ENCODE measurements around the gene NCK2.

Gene NCK2

DNA sequence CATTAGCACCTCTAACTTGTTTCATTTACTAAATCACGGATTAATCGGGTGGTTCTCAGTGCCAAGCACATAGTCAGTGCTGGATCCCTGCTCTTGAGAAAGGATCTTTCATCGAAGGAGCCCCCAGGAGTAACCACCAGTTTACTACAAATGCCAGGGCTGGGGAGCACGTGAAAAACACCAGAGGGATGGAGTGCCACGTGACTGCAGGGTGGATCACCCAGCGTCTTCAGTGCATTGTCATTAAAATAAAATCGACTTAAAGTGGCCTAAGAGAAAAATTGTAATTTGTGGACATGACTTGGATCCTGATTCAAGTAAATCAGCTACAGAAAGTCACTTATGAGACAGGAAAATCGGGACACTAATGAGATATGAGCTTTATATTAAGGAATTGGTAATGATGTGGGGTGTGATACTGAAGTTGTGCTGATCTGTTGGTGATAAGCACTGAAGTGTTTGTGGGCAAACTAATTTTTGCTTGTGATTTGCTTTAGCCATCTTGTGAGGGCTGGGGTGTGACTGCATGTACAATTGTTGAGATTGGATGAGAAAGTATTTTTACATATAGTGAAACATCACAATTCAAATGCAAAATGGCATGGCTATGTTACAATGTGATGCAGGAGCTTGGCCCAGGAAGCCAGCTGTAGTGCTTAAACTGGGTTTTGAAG is 63.8 kb downstream of the NCK2 start:
- DNase-seq (ENCODE audit: low read depth in 2 of 3, low spot score in 2 of 3) = no peak

DNA sequence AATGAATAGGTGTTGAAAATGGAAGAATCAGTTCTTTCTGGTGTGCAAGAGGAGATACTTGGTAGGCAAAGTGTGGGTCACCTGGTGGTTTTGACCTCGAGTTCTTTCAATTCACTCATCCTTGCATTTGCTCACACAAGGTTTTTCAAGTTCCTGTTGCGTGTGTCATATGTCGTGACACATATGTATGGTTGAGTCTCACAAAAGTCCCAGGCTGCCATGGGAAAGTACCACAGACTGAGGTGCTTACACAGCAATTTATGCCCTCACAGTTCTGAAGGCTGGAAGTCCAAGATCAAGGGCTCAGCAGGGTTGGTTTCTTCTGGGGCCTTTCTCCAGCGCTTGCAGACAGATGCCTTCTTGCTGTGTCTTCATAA is 64.4 kb downstream of the NCK2 start:
- no peak for DNase-seq (ENCODE audit: low read depth in 2 of 3, low spot score in 2 of 3)

DNA sequence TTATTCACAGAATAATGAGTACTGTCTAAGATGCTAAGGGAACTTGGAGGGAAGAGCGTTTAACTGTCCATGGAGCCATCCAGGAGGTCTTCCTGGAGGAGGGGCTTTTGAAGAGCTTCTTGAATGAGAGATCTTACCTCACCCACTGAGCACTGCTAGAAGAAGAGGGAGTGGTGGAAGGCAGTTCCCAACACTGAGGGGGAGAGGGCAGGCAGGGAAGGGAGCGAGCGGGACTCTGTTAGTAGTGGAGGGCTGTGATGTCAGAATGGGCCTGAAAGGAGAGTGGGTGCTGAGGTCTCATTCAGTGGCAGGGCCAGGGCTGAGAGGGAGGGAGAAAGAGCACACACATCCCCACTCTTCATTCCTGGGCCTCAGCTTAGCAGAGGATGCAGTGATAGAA is 65.0 kb downstream of the NCK2 start:
- DNase-seq (ENCODE audit: low read depth in 2 of 3, low spot score in 2 of 3) = no peak

DNA sequence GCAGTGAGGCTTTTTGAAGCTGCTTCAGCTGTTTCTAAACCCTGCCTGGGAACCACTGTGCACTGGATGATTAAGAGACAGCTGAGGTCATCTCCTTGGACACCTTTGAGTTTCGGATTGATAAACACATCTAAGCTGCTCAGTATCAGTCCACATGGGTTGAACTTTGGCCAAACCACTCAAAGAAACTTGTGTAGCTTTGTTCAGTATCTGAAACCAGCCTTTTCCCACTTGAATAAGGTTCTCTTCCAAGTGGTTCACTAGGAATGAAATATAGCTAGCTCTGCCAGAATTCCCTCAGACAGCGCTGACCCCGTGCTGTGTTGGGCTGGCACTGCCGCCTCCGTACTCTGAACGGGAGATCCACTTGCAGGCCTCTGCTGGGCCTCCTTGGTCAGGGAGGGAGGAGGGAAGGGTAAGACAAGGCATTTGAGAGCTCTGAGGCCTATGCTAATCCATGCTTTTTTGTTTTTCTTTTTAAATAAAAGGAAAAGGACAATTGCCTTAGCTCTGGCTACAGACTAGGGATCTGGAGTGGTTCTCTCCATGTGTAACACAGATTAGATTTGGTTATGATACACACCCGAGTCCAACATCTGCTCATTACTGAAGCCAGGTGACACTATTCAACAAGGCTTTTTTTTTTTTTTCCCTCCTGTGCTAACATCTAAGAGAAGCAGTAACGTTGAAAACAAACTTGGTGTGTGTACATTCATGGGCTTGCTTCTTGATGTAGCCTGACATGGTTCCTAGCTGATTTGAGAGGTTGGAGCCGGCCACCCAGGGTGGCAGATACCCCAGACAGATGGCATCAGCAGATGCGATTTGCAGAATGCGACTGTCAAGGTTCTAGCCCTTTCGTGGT is 67.7 kb downstream of the NCK2 start:
- no peak for DNase-seq (ENCODE audit: low read depth in 2 of 3, low spot score in 2 of 3)

GRCh38 chr2:105813045-105813315 is 68.3 kb downstream of the NCK2 start:
- DNase-seq (ENCODE audit: low read depth in 2 of 3, low spot score in 2 of 3) = no peak

GRCh38 chr2:105813405-105813804 is 68.7 kb downstream of the NCK2 start:
- no peak for DNase-seq (ENCODE audit: low read depth in 2 of 3, low spot score in 2 of 3)

- no peak for DNase-seq (ENCODE audit: low read depth in 2 of 3, low spot score in 2 of 3)
Observed at GRCh38 chr2:105814291-105814940, 69.7 kb downstream of the NCK2 start.

GRCh38 chr2:105815401-105815800 is 70.7 kb downstream of the NCK2 start:
- no peak for DNase-seq (ENCODE audit: low read depth in 2 of 3, low spot score in 2 of 3)

GRCh38 chr2:105820151-105820550 is 75.4 kb downstream of the NCK2 start:
- no peak for DNase-seq (ENCODE audit: low read depth in 2 of 3, low spot score in 2 of 3)

DNA sequence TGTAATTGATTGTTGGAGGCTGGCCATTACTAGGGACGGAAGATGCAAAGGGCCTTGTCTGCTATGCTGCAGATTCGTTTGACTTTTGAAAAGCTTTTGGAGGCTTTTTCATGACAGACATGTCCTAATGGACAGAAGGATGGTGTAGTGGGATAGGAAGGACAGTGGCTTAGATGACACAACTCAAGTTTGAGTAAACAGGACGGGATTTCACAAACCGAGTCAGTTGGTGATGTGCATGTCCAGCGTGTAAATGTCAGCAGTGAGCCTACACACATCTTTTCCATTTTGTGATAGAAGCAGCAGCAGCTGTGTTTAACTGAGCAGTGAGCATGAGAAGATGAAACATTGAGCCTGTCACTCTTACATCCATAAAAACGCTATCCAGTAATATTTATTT is 76.0 kb downstream of the NCK2 start:
- DNase-seq (ENCODE audit: low read depth in 2 of 3, low spot score in 2 of 3) = no peak

- no peak for DNase-seq (ENCODE audit: low read depth in 2 of 3, low spot score in 2 of 3)
Observed at GRCh38 chr2:105821428-105822125, 76.9 kb downstream of the NCK2 start.

GRCh38 chr2:105822186-105822585 is 77.5 kb downstream of the NCK2 start:
- no peak for DNase-seq (ENCODE audit: low read depth in 2 of 3, low spot score in 2 of 3)

- no peak for DNase-seq (ENCODE audit: low read depth in 2 of 3, low spot score in 2 of 3)
Observed at GRCh38 chr2:105824446-105824845, 79.7 kb downstream of the NCK2 start.

DNA sequence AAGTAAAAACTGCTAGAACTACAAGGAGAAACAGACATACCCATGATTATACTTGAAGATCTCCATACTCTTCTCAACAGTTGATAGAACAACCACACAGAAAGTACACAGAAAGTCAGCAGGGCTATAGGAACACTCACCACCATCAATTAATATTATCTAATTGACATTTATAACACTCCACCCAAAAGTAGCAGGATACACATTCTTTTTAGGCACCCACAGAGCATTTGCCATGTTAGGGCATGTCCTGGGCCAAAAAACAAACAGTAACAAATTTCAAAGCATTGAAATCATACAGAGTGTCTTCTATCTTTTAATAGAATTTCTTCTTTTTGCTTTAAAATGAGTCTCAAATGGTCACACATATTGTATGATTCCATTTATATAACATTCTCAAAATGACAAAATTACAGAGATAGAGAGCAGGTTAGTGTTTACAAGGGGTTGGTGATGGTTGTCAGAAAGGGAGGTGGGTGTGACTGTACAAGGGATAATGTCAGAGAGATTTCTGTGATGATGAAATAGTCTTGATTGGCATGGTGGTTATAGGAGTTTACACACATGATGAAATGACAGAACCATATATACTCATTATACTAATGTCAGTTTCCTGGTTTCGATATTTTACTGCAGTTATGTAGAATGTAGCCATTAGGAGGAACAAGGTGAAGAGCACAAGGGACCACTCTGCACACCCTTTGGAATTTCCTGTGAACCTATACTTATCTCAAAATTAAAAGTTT is 82.8 kb downstream of the NCK2 start:
- DNase-seq (ENCODE audit: low read depth in 2 of 3, low spot score in 2 of 3) = no peak

GRCh38 chr2:105828558-105828957 is 83.8 kb downstream of the NCK2 start:
- no peak for DNase-seq (ENCODE audit: low read depth in 2 of 3, low spot score in 2 of 3)

DNA sequence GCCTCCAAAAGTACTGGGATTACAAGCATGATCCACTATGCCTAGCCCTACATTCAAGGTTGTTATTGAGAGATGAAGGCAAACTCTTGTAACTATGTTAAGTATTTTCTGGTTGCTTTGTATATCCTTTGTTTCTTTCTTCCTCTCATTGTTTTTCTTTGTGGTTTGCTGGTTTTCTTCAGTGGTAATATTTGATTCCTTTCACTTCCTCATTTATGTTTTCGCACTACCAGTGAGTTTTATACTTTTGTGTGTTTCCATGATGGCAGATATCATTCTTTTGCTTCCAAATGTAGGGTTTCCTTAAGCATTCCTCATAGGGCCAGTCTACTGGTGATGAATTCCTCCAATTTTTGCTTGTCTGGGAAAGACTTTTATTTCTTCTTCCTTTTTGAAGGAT is 90.2 kb downstream of the NCK2 start:
- no peak for DNase-seq (ENCODE audit: low read depth in 2 of 3, low spot score in 2 of 3)

DNA sequence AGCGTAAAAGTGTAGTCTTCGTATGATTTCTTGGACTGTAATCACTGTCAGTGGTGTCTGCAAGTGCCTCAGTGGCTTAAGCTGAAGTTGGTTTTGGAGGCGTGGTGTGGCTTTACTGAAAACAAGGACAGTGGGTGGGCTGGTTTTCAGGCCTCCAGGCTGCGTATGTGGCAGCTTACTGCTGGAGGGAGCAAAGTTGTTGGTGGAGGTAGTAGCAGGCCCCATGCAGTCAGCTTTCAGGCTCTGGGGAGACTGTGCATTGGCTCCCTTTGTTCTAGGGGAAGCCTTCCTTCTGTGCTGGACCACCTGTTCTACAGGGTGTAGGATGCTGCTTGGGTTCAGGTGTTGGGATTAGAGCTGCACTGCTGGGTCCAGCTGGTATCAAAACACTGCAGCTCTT is 91.6 kb downstream of the NCK2 start:
- no peak for DNase-seq (ENCODE audit: low read depth in 2 of 3, low spot score in 2 of 3)

DNA sequence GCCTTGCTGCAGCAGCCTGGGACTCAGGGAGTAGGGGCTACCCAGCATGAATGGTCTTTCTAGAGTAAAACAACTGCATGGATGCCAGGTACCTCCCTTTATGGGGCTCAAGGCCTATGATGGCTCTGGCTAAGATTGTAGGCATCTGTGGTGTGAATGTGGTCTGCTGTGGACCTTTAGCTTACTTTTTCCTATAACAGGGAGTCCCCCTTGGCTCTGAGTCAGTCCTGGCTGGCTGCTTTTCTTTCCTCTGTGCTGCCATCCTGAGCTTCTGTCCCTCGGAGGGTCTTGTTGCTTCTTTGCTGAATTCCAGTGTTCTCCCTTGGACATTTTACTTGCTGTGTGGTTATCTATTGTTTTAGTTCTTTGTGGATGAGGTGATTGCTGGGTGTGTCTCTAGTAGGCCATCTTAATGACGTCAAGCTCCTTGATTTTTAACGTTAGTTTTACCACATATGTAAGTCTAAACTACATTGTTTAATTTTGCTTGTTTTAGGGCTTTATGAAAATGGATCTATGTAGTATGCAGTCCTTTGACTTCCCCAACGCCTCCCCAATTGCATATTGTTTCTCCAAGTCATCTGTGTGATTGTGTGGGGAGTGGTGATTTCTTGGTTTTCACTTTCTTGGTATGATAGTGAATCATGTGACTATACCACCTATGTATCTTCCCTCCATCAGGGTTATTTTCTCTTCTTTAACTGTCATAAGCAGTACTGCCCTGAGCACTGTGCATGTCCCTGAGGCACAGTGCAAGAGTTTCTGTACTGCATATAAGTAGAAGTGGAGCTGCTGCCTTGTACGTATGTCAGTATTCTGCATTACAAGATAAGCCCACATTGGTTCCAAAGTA is 92.4 kb downstream of the NCK2 start:
- DNase-seq (ENCODE audit: low read depth in 2 of 3, low spot score in 2 of 3) = no peak

DNA sequence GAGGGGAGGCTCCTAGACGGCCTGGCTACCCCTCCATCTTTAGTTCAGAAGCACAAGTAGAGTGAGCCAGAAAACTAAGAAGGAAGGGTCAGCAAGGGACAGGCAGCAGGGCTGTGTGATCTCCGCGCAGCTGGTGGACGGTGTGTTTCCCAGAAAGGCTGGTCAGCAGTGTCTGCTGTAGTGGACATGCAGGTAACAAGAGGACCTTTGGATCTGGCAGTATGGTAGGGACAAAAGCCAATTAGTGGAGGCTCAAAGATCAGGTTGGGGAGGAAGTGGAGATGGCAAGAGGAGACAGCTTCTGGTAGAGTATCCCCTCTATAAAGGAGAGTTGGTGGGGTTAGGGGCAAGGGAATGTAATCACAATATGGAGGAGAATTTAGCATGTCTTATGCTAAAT is 95.1 kb downstream of the NCK2 start:
- no peak for DNase-seq (ENCODE audit: low read depth in 2 of 3, low spot score in 2 of 3)

DNA sequence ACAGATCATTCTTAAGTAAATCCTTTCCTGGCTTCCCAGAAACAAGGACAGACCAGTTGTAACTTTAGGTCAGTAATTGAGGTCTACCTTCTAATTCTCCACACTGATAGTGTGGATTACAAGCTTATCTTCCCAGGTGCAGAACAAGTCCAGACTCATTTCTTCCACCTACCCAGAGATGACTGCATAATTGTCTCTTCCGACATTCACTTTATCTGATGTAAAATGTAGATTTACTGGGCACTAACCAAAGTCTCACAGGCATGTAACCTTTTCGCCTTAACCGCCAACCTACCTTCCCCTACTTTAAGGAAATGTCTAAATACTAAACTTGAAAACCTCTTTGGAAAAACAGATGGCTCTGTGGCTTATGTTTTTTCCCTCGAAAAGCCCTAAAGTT is 96.2 kb downstream of the NCK2 start:
- no peak for DNase-seq (ENCODE audit: low read depth in 2 of 3, low spot score in 2 of 3)

All from activated CD8-positive, alpha-beta memory T cell treated with anti-CD3 and anti-CD28 coated beads for 48 hours (primary cell).